HCT116 (cell line): ENCODE data around the gene LRRFIP1. TPM values are rescaled to one million over a fixed set of nuclear protein-coding genes. Genes with fewer than 3 reads are reported as not detected.

Experiments
- ATAC-seq: fragments of 200-7000 bp; cut with Tn5 transposase; 2 replicates; pipeline ENCODE4 v1.9.1; 2020; ENCODE audit warnings: mild to moderate bottlenecking, moderate library complexity
- BruUV-seq: library from RNA; stranded (reverse); fragments of 400-500 nt; replicated peaks from 2 replicates; lab custom pipeline; 2021; lab: Mats Ljungman, UMichigan
- CTCF ChIA-PET: fragments of 300-600 bp; sonication (Branson Sonifier 250); formaldehyde crosslinking; loops from one replicate; lab custom pipeline; 2021; ENCODE audit warnings: antibody characterized with exemption; lab: Charles Lee
- POLR2A ChIA-PET: fragments of 300-600, 350-600 bp; sonication (Branson Sonifier 250); formaldehyde crosslinking; loops from one replicate; lab custom pipeline; 2021; ENCODE audit warnings: antibody characterized with exemption; lab: Charles Lee
- RAD21 ChIA-PET, 2 experiments: fragments of 300-600 bp; sonication (Branson Sonifier 250); formaldehyde crosslinking; loops; one replicate each; lab custom pipeline; 2023; ENCODE audit warnings: low total read pairs in 2 of 2; ENCODE audit not compliant: uncharacterized antibody in 2 of 2, unreplicated experiment in 2 of 2, low non-redundant PET in 1 of 2; lab: Charles Lee
- DNase-seq: peaks from one replicate; pipeline ENCODE4 v3.0.0-alpha.2; 2010; ENCODE audit warnings: low read depth, low spot score
- H2AFZ ChIP-seq: fragments of 200-600 bp; shearing (Covaris generic), sonication (generic); 2 replicates; pipeline ENCODE4 v1.6.1; 2017; ENCODE audit warnings: low read depth, mixed run types, mixed read lengths, antibody characterized with exemption, low read length; ENCODE audit not compliant: poor library complexity, severe bottlenecking
- H3K27ac ChIP-seq: 2 replicates; pipeline ENCODE4 v1.5.1; 2012; ENCODE audit warnings: low read depth, low read length
- H3K27me3 ChIP-seq: fragments of 200-600 bp; sonication (generic); 2 replicates; pipeline ENCODE4 v1.6.1; 2016; ENCODE audit warnings: mixed run types, low read length, mixed read lengths; ENCODE audit not compliant: insufficient read depth
- H3K36me3 ChIP-seq, 2 experiments: fragments of 200-500 bp in 1 of 2; fragments of 200-600 bp in 1 of 2; sonication (Bioruptor generic) in 1 of 2; sonication (generic) in 1 of 2; 2 replicates each; pipeline versions ENCODE4 v1.5.1 to v1.6.1; 2014 to 2016; ENCODE audit warnings: low read length in 2 of 2, inconsistent platforms in 1 of 2, mixed read lengths in 1 of 2, mixed run types in 1 of 2; ENCODE audit not compliant: insufficient read depth in 2 of 2, control insufficient read depth in 1 of 2
- H3K4me1 ChIP-seq, 2 experiments: fragments of 200-600 bp in 1 of 2; sonication (generic) in 1 of 2; 2 replicates each; pipeline versions ENCODE4 v1.5.1 to v1.6.1; 2012 to 2017; ENCODE audit warnings: low read length in 2 of 2, inconsistent platforms in 1 of 2, mild to moderate bottlenecking in 1 of 2, mixed read lengths in 1 of 2, mixed run types in 1 of 2, moderate library complexity in 1 of 2; ENCODE audit not compliant: insufficient read depth in 2 of 2, control insufficient read depth in 1 of 2
- H3K4me2 ChIP-seq: fragments of 200-600 bp; sonication (generic); 2 replicates; pipeline ENCODE4 v1.6.1; 2017; ENCODE audit warnings: mixed run types, low read length, mixed read lengths
- H3K4me3 ChIP-seq, 2 experiments: fragments of 200-600 bp in 1 of 2; sonication (generic) in 1 of 2; replicated peaks in 1 of 2; 2 replicates each; pipeline ENCODE4 v1.5.1; 2011 to 2016; ENCODE audit warnings: low read length in 2 of 2, control low read depth in 1 of 2, low read depth in 1 of 2, mild to moderate bottlenecking in 1 of 2, mixed read lengths in 1 of 2, mixed run types in 1 of 2
- H3K79me2 ChIP-seq: fragments of 200-600 bp; sonication (generic); 2 replicates; pipeline ENCODE4 v1.6.1; 2017; ENCODE audit warnings: mild to moderate bottlenecking, mixed run types, low read length, moderate library complexity, mixed read lengths; ENCODE audit not compliant: insufficient read depth
- H3K9ac ChIP-seq: fragments of 200-600 bp; sonication (generic); 2 replicates; pipeline ENCODE4 v1.6.1; 2016; ENCODE audit warnings: low read length, mixed read lengths
- H3K9me2 ChIP-seq: fragments of 200-600 bp; sonication (generic), shearing (Covaris generic); 2 replicates; pipeline ENCODE4 v1.6.1; 2017; ENCODE audit warnings: mixed run types, mild to moderate bottlenecking, moderate library complexity; ENCODE audit not compliant: insufficient read depth
- H3K9me3 ChIP-seq, 2 experiments: fragments of 200-500 bp in 1 of 2; fragments of 200-600 bp in 1 of 2; sonication (Bioruptor generic) in 1 of 2; sonication (generic) in 1 of 2; 2 replicates each; pipeline ENCODE4 v1.6.1; 2014 to 2017; ENCODE audit warnings: low read length in 2 of 2, mixed read lengths in 2 of 2, inconsistent platforms in 1 of 2, low read depth in 1 of 2, mild to moderate bottlenecking in 1 of 2, mixed run types in 1 of 2, moderate library complexity in 1 of 2; ENCODE audit not compliant: control insufficient read depth in 1 of 2, insufficient read depth in 1 of 2
- H4K20me1 ChIP-seq: fragments of 200-600 bp; sonication (generic), shearing (Covaris generic); 2 replicates; pipeline ENCODE4 v1.6.1; 2017; ENCODE audit warnings: mixed run types, mild to moderate bottlenecking, moderate library complexity; ENCODE audit not compliant: insufficient read depth
- CBX3 ChIP-seq: IDR thresholded peaks from 2 replicates; pipeline ENCODE4 v1.6.1; 2012; ENCODE audit warnings: low read depth
- CEBPB ChIP-seq: IDR thresholded peaks from 2 replicates; pipeline ENCODE4 v1.6.1; 2012; ENCODE audit warnings: low read depth
- ELF1 ChIP-seq: IDR thresholded peaks from 2 replicates; pipeline ENCODE4 v1.6.1; 2012; ENCODE audit warnings: low read depth, borderline replicate concordance
- EZH2 ChIP-seq: fragments of 200-600 bp; sonication (generic); IDR thresholded peaks from 2 replicates; pipeline ENCODE4 v1.6.1; 2017; ENCODE audit warnings: antibody characterized with exemption, mixed run types
- EZH2phosphoT487 ChIP-seq: fragments of 200-600 bp; IDR thresholded peaks from 2 replicates; pipeline ENCODE4 v1.6.1; 2018; ENCODE audit warnings: antibody characterized with exemption, borderline replicate concordance
- FOSL1 ChIP-seq: IDR thresholded peaks from 2 replicates; pipeline ENCODE4 v1.6.1; 2012; ENCODE audit warnings: low read depth
- JUND ChIP-seq: IDR thresholded peaks from 2 replicates; pipeline ENCODE4 v1.6.1; 2012
- POLR2A ChIP-seq: IDR thresholded peaks from 2 replicates; pipeline ENCODE4 v1.7.0; 2011; ENCODE audit warnings: borderline replicate concordance; ENCODE audit not compliant: insufficient read depth, insufficient read length; ENCODE audit errors: extremely low read depth
- RAD21 ChIP-seq: IDR thresholded peaks from 2 replicates; pipeline ENCODE4 v1.6.1; 2012; ENCODE audit warnings: low read depth, mild to moderate bottlenecking
- SIN3A ChIP-seq: IDR thresholded peaks from 2 replicates; pipeline ENCODE4 v1.6.1; 2012; ENCODE audit warnings: low read depth
- SP1 ChIP-seq: IDR thresholded peaks from 2 replicates; pipeline ENCODE4 v1.6.1; 2012; ENCODE audit warnings: low read depth
- SRF ChIP-seq: IDR thresholded peaks from 2 replicates; pipeline ENCODE4 v1.6.1; 2012; ENCODE audit warnings: low read depth
- TCF7L2 ChIP-seq: IDR thresholded peaks from 2 replicates; pipeline ENCODE4 v1.7.0; 2011; ENCODE audit warnings: borderline replicate concordance, inconsistent platforms; ENCODE audit not compliant: insufficient read depth, insufficient read length; ENCODE audit errors: extremely low read depth
- YY1 ChIP-seq: IDR thresholded peaks from 2 replicates; pipeline ENCODE4 v1.6.1; 2011; ENCODE audit warnings: low read length, low read depth, moderate library complexity, mild to moderate bottlenecking; ENCODE audit not compliant: insufficient replicate concordance; ENCODE audit errors: extremely low read depth
- ZFX ChIP-seq: fragments of 450-650 bp; IDR thresholded peaks from 2 replicates; pipeline ENCODE4 v1.6.1; 2017
- ZNF274 ChIP-seq: fragments of 200-500 bp; sonication (Bioruptor generic); IDR thresholded peaks from 2 replicates; pipeline ENCODE4 v1.6.1; 2014; ENCODE audit warnings: mild to moderate bottlenecking, low read depth, low read length, inconsistent platforms
- intact Hi-C: fragments of 100-400 bp; cut with micrococcal nuclease; formaldehyde crosslinking; loops from 2 replicates; pipeline ENCODE4 v1.10.0; 2022
- total RNA-seq: library from RNA; stranded (reverse); gene quantifications from one replicate; pipeline ENCODE4 v1.2.1, GENCODE V29; 2021; ENCODE audit not compliant: unreplicated experiment
- TF ChIP-seq, protein P1 (sequence below): IDR thresholded peaks from 2 replicates; pipeline ENCODE4 v1.6.1; 2012
- TF ChIP-seq, protein P2 (sequence below): IDR thresholded peaks from 2 replicates; pipeline ENCODE4 v1.6.1; 2012; ENCODE audit warnings: low read depth
- TF ChIP-seq, protein P3 (sequence below): IDR thresholded peaks from 2 replicates; pipeline ENCODE4 v1.6.1; 2012
- TF ChIP-seq, protein P4 (sequence below), 3 experiments: fragments of 200-600 bp in 1 of 3; sonication (generic) in 1 of 3; IDR thresholded peaks in 2 of 3; conservative IDR thresholded peaks in 1 of 3; 2 replicates each; pipeline ENCODE4 v1.5.1; 2012 to 2017; ENCODE audit warnings: low read depth in 2 of 3, low read length in 2 of 3, antibody characterized with exemption in 1 of 3, borderline replicate concordance in 1 of 3, control low read depth in 1 of 3, mild to moderate bottlenecking in 1 of 3, mixed read lengths in 1 of 3, mixed run types in 1 of 3, moderate library complexity in 1 of 3; ENCODE audit not compliant: insufficient read depth in 1 of 3

Gene LRRFIP1
- total RNA-seq, 1 experiment from 2014 or later: 76.9 TPM

DNA sequence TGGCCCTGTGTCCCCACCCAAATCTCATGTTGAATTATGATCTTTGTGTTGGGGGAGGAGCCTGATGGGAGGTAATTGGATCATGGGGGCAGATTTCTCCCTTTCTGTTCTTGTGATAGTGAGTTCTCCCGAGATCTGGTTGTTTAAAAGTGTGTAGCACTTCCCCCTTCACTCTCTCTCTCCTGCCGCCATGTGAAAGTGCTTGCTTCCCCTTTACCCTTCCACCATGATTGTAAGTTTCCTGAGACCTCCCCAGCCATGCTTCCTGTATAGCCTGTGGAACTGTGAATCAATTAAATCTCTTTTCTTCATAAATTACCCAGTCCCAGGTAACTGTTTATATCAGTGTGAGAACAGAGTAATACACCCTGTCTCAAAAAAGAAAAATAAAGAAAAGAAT, 25.5 kb downstream of the LRRFIP1 start (continued):
- TF ChIP-seq TCF7L2: no peak
- no peak for TF ChIP-seq SIN3A

DNA sequence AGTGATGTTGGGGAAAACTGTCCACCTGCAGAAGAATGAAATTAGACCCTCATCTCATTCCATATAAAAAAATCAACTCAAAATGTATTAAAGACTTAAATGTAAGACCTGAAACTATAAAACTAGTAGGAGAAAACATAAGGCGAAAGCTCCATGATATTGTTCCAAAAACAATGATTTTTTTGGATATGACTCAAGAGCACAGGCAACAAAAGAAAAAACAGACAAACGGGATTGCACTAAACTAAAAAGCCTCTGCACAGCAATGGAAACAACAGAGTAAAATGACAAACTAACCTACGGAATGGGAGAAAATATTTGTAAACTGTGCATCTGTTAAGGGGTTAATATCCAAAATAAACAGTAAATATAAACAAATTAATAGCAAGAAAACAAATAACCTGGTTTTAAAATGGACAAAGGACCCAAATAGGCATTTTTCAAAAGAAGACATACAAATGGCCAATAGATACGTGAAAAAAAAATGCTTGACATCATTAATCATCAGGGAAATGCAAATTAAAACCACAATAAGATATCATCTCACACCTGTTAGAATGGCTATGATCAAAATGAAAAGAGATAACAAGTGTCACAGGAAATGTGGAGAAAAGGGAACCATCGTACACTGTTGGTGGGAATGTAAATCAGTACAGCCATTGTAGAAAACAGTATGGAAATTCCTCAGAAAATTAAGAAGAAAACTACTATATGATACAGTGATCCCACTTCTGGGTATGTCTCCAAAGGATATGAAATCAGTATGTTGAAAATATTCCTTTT, 26.6 kb downstream of the LRRFIP1 start:
- no peaks in the 10 kb centered on the region for H3K9me2 ChIP-seq
- ATAC-seq: no peak
- no peak overlapping the region for H3K4me3 ChIP-seq
- RAD21 ChIA-PET: no interaction called here
- no peaks in the 10 kb centered on the region for H3K36me3 ChIP-seq
- no peaks in the 10 kb centered on the region for H3K79me2 ChIP-seq
- DNase-seq: no peak
- POLR2A ChIA-PET: no interaction called here
- peaks cover 0 to 3% of the 10 kb centered on the region in 2 experiments; a peak in 1 of 4 replicates for H3K4me1 ChIP-seq
- H3K27ac ChIP-seq: no peak overlapping the region
- H4K20me1 ChIP-seq: no peaks in the 10 kb centered on the region
- intact Hi-C loops: no loop called here
- H3K27me3 ChIP-seq: no peaks in the 10 kb centered on the region
- no TSS peak for BruUV-seq
- CTCF ChIA-PET: no interaction called here
- H3K9me3 ChIP-seq: no peaks in the 10 kb centered on the region
- no peak overlapping the region for H2AFZ ChIP-seq
- no peak overlapping the region for H3K9ac ChIP-seq
- no peak overlapping the region for H3K4me2 ChIP-seq
- TF ChIP-seq, protein P1, sequence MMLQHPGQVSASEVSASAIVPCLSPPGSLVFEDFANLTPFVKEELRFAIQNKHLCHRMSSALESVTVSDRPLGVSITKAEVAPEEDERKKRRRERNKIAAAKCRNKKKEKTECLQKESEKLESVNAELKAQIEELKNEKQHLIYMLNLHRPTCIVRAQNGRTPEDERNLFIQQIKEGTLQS: no peak
- TF ChIP-seq, protein P2, sequence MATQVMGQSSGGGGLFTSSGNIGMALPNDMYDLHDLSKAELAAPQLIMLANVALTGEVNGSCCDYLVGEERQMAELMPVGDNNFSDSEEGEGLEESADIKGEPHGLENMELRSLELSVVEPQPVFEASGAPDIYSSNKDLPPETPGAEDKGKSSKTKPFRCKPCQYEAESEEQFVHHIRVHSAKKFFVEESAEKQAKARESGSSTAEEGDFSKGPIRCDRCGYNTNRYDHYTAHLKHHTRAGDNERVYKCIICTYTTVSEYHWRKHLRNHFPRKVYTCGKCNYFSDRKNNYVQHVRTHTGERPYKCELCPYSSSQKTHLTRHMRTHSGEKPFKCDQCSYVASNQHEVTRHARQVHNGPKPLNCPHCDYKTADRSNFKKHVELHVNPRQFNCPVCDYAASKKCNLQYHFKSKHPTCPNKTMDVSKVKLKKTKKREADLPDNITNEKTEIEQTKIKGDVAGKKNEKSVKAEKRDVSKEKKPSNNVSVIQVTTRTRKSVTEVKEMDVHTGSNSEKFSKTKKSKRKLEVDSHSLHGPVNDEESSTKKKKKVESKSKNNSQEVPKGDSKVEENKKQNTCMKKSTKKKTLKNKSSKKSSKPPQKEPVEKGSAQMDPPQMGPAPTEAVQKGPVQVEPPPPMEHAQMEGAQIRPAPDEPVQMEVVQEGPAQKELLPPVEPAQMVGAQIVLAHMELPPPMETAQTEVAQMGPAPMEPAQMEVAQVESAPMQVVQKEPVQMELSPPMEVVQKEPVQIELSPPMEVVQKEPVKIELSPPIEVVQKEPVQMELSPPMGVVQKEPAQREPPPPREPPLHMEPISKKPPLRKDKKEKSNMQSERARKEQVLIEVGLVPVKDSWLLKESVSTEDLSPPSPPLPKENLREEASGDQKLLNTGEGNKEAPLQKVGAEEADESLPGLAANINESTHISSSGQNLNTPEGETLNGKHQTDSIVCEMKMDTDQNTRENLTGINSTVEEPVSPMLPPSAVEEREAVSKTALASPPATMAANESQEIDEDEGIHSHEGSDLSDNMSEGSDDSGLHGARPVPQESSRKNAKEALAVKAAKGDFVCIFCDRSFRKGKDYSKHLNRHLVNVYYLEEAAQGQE: no peak
- TF ChIP-seq YY1: no peak
- no peak for TF ChIP-seq ZNF274
- no peak for TF ChIP-seq JUND
- no peak for TF ChIP-seq EZH2
- no peak for TF ChIP-seq ZFX
- TF ChIP-seq RAD21: no peak
- TF ChIP-seq POLR2A: no peak
- TF ChIP-seq EZH2phosphoT487: no peak
- no peak for TF ChIP-seq FOSL1
- no peak for TF ChIP-seq CEBPB
- TF ChIP-seq, protein P3, sequence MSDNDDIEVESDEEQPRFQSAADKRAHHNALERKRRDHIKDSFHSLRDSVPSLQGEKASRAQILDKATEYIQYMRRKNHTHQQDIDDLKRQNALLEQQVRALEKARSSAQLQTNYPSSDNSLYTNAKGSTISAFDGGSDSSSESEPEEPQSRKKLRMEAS: no peak
- TF ChIP-seq ELF1: no peak
- no peak for TF ChIP-seq SRF
- TF ChIP-seq SP1: no peak
- TF ChIP-seq, protein P4, sequence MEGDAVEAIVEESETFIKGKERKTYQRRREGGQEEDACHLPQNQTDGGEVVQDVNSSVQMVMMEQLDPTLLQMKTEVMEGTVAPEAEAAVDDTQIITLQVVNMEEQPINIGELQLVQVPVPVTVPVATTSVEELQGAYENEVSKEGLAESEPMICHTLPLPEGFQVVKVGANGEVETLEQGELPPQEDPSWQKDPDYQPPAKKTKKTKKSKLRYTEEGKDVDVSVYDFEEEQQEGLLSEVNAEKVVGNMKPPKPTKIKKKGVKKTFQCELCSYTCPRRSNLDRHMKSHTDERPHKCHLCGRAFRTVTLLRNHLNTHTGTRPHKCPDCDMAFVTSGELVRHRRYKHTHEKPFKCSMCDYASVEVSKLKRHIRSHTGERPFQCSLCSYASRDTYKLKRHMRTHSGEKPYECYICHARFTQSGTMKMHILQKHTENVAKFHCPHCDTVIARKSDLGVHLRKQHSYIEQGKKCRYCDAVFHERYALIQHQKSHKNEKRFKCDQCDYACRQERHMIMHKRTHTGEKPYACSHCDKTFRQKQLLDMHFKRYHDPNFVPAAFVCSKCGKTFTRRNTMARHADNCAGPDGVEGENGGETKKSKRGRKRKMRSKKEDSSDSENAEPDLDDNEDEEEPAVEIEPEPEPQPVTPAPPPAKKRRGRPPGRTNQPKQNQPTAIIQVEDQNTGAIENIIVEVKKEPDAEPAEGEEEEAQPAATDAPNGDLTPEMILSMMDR (IDR thresholded peaks at IDR 0.05 in 2 of 3, conservative IDR thresholded peaks at IDR 0.05 in 1 of 3; ENCODE audit: borderline replicate concordance in 1 of 3, insufficient read depth in 1 of 3, low read depth in 2 of 3, low read length in 2 of 3): no peak
- no peak for TF ChIP-seq CBX3
